CD4-positive, alpha-beta T cell (primary cell): ENCODE data around the gene ADGRA3. TPM values are rescaled to one million over a fixed set of nuclear protein-coding genes. Genes with fewer than 3 reads are reported as not detected.

Source experiments
- ATAC-seq: fragments of 200-7000 bp; cut with Tn5 transposase; one replicate; pipeline ENCODE4 v1.10.0; 2022; ENCODE audit warnings: mild to moderate bottlenecking; ENCODE audit not compliant: poor library complexity
- CTCF ChIA-PET: fragments of 350-600 bp; sonication (Branson Sonifier 250); formaldehyde crosslinking; loops from one replicate; lab custom pipeline; 2021; ENCODE audit warnings: antibody characterized with exemption, inconsistent platforms; lab: Charles Lee
- POLR2A ChIA-PET: fragments of 350-600 bp; sonication (Branson Sonifier 250); formaldehyde crosslinking; loops from one replicate; lab custom pipeline; 2021; ENCODE audit warnings: antibody characterized with exemption, inconsistent platforms; lab: Charles Lee
- DNase-seq, 14 experiments: peaks; one replicate each; pipeline ENCODE4 v3.0.0-alpha.2; 2013 to 2020; ENCODE audit warnings: mixed read lengths in 2 of 14
- H3K27ac ChIP-seq, 2 donors: one replicate each; pipeline versions ENCODE4 v1.5.1 to v1.7.0; 2013; ENCODE audit warnings: low read length in 2 of 2, low read depth in 1 of 2, mild to moderate bottlenecking in 1 of 2
- H3K27me3 ChIP-seq, 2 experiments: 1 replicate in 1 of 2; 2 replicates in 1 of 2; pipeline versions ENCODE4 v1.6.1 to v1.7.0; 2013; ENCODE audit warnings: low read length in 2 of 2, control low read depth in 1 of 2, mild to moderate bottlenecking in 1 of 2, moderate library complexity in 1 of 2; ENCODE audit not compliant: insufficient read depth in 2 of 2, control insufficient read depth in 1 of 2
- H3K36me3 ChIP-seq: one replicate; pipeline ENCODE4 v1.6.1; 2013; ENCODE audit warnings: low read length, control low read depth; ENCODE audit not compliant: insufficient read depth
- H3K4me1 ChIP-seq: one replicate; pipeline ENCODE4 v1.6.1; 2013; ENCODE audit warnings: low read length, control low read depth; ENCODE audit not compliant: insufficient read depth
- H3K4me3 ChIP-seq: one replicate; pipeline ENCODE4 v1.5.1; 2013; ENCODE audit warnings: mild to moderate bottlenecking, low read length, moderate library complexity
- H3K9me3 ChIP-seq, 2 experiments: 1 replicate in 1 of 2; 2 replicates in 1 of 2; pipeline versions ENCODE4 v1.6.1 to v1.7.0; 2013; ENCODE audit warnings: low read length in 2 of 2, mild to moderate bottlenecking in 2 of 2, control low read depth in 1 of 2, moderate library complexity in 1 of 2; ENCODE audit not compliant: control insufficient read depth in 1 of 2, insufficient read depth in 1 of 2
- H3K27ac Mint-ChIP-seq: one replicate; pipeline ENCODE4 v1.8.0; 2020; ENCODE audit warnings: mixed read lengths
- H3K27me3 Mint-ChIP-seq: one replicate; pipeline ENCODE4 v1.8.0; 2021; ENCODE audit warnings: mixed read lengths
- H3K36me3 Mint-ChIP-seq: one replicate; pipeline ENCODE4 v1.8.0; 2021; ENCODE audit warnings: low read depth, mixed read lengths
- H3K4me1 Mint-ChIP-seq: one replicate; pipeline ENCODE4 v1.8.0; 2021; ENCODE audit warnings: low read depth, mixed read lengths
- H3K4me3 Mint-ChIP-seq: one replicate; pipeline ENCODE4 v1.8.0; 2020; ENCODE audit warnings: mild to moderate bottlenecking, mixed read lengths
- H3K9me3 Mint-ChIP-seq: one replicate; pipeline ENCODE4 v1.8.0; 2020; ENCODE audit warnings: mixed read lengths
- intact Hi-C, 2 experiments: fragments of 100-400 bp; cut with DNase I in 1 of 2; cut with micrococcal nuclease in 1 of 2; formaldehyde crosslinking; loops; one replicate each; pipeline versions ENCODE4 v1.15.1 to v1.9.0; 2023 to 2025; cut with DNase I, micrococcal nuclease
- total RNA-seq, 174 experiments: library from RNA in 2 of 174; stranded (reverse) in 2 of 174; gene quantifications; one replicate each; pipeline ENCODE4 v1.2.3 and lab custom pipeline; 2021 to 2026
- TF ChIP-seq, protein P1 (sequence below): fragments of 200-600 bp; IDR thresholded peaks from one replicate; pipeline ENCODE4 v1.8.0; 2022; ENCODE audit warnings: antibody characterized with exemption, mild to moderate bottlenecking

ADGRA3 gene
- total RNA-seq, 2 experiments from 2014 or later = 2.2 to 3.1 TPM

DNA sequence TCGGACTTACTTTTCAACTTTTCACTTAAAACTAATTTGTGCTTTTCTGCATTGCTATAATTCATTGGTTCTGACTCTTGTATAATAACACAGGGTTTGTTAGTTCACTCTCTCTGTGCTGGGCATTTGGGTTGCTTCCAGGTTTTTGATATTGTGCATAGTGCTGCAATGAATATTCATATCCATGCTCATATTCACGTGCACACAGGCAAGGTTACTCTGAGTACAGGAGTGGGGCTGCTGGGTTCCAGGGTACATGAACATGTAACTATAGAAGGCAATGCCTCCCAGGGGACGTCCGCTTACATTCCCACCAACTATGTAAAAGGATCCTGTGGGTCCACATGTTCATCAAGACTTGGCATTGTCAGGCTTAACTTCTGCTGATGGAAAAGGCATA is 117.2 kb downstream of the ADGRA3 start:
- Mint-ChIP-seq H3K36me3 (peaks cover 11% of the 10 kb centered on the region), H3K27ac (no peak overlapping the region), H3K4me1 (no peaks in the 10 kb centered on the region), H3K27me3 (no peaks in the 10 kb centered on the region), H3K9me3 (peaks cover 2% of the 10 kb centered on the region), H3K4me3 (no peak overlapping the region)
- intact Hi-C loops = no loop called here
- no peak for DNase-seq
- no peak for ATAC-seq
- H3K9me3 ChIP-seq = no peaks in the 10 kb centered on the region
- H3K36me3 ChIP-seq = no peaks in the 10 kb centered on the region
- CTCF ChIA-PET = no interaction called here
- H3K4me1 ChIP-seq = no peaks in the 10 kb centered on the region
- H3K4me3 ChIP-seq = no peak overlapping the region
- POLR2A ChIA-PET = no interaction called here
- H3K27me3 ChIP-seq = no peaks in the 10 kb centered on the region
- H3K27ac ChIP-seq = no peak overlapping the region
- TF ChIP-seq, protein P1, sequence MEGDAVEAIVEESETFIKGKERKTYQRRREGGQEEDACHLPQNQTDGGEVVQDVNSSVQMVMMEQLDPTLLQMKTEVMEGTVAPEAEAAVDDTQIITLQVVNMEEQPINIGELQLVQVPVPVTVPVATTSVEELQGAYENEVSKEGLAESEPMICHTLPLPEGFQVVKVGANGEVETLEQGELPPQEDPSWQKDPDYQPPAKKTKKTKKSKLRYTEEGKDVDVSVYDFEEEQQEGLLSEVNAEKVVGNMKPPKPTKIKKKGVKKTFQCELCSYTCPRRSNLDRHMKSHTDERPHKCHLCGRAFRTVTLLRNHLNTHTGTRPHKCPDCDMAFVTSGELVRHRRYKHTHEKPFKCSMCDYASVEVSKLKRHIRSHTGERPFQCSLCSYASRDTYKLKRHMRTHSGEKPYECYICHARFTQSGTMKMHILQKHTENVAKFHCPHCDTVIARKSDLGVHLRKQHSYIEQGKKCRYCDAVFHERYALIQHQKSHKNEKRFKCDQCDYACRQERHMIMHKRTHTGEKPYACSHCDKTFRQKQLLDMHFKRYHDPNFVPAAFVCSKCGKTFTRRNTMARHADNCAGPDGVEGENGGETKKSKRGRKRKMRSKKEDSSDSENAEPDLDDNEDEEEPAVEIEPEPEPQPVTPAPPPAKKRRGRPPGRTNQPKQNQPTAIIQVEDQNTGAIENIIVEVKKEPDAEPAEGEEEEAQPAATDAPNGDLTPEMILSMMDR = no peak

DNA sequence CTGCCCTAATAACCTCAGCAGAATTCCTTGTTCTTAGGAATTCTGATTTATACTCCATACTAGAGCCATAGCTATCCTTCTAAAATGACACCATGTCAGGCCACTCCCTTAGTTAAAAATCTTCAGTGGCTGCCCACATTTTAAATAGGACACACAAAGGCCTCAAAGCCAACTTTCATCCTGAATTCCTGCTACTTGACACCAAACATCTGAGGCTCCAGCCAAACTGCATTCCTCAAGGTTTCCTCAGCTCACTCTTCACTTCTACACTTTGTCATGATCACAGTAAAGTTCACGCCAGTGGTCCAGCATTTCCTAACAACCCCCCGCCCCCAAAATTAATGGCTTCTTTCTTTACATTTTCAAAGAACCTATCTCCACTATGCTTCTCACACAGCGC is 124.3 kb downstream of the ADGRA3 start:
- Mint-ChIP-seq H3K4me3 (no peak overlapping the region), H3K9me3 (no peaks in the 10 kb centered on the region), H3K27ac (no peak overlapping the region), H3K36me3 (no peaks in the 10 kb centered on the region), H3K27me3 (no peaks in the 10 kb centered on the region), H3K4me1 (no peaks in the 10 kb centered on the region)
- ATAC-seq = no peak
- Histone ChIP-seq H3K27me3 (no peaks in the 10 kb centered on the region), H3K9me3 (no peaks in the 10 kb centered on the region), H3K36me3 (no peaks in the 10 kb centered on the region), H3K4me3 (no peak overlapping the region), H3K4me1 (no peaks in the 10 kb centered on the region), H3K27ac (no peak overlapping the region)
- CTCF ChIA-PET = interaction anchor here (1.2 kb wide), 1 partner anchor 603 kb away, joined by 4 read pairs; no protein-coding TSS in a partner anchor
- no peak for DNase-seq
- POLR2A ChIA-PET = no interaction called here
- TF ChIP-seq, protein P1 = no peak
- intact Hi-C loops = no loop called here

DNA sequence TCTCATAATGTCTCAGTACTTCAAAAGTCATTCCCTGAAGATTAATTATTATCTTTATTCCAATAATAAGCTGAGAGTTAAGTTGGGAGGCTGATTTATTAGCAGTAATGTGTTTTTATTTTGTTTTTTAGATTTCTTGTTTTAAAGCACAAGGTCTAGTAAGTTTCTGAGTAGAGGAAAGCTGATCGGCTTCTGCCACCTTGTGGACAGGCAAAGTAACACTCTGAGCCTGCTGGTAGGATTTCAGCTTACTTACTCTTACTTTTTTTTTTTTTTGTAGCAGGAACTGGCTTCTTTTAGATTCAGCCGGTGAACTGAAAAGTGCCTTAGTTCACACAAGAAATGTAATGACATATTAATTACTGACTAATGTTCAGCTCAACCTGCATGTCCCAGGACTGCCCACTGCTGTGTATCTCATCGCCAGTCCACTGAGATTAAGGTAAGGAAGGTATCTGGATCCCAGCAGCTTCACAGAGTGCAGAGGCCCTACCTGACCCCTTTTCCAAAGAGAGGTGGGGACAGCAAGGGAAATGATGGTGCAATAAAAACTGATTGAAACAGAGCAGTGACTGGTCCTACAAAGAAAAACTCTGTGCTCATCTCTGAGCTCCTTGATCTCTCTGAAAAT is 126.5 kb downstream of the ADGRA3 start:
- H3K9me3 Mint-ChIP-seq = no peaks in the 10 kb centered on the region
- H3K36me3 Mint-ChIP-seq = no peaks in the 10 kb centered on the region
- ChIA-PET POLR2A (no interaction called here), CTCF (interaction anchor here (0.7 to 1.1 kb wide), 2 partner anchors 600 to 820 kb away, joined by 3 to 5 read pairs; no protein-coding TSS in a partner anchor)
- no peak for ATAC-seq
- TF ChIP-seq, protein P1 = peak; percentile 34
- H3K27me3 Mint-ChIP-seq = no peaks in the 10 kb centered on the region
- intact Hi-C loops = loop anchor here in 1 of 2 experiments (10.0 kb wide), 1 partner anchor 595 kb away; no protein-coding TSS in a partner anchor
- DNase-seq = peak in 6 of 14 experiments; percentile 2 to 55 (median 38)
- no peaks in the 10 kb centered on the region for H3K36me3 ChIP-seq
- no peak overlapping the region for H3K27ac Mint-ChIP-seq
- no peak overlapping the region for H3K4me3 ChIP-seq
- no peaks in the 10 kb centered on the region for H3K27me3 ChIP-seq
- H3K27ac ChIP-seq = no peak overlapping the region
- H3K4me1 ChIP-seq = no peaks in the 10 kb centered on the region
- H3K4me3 Mint-ChIP-seq = no peak overlapping the region
- no peaks in the 10 kb centered on the region for H3K4me1 Mint-ChIP-seq
- no peaks in the 10 kb centered on the region for H3K9me3 ChIP-seq
